ENCODE results near the gene LAGE3.
A peak's percentile ranks its signal among the peaks of the same experiment; 100 is the strongest.

Gene LAGE3

DNA sequence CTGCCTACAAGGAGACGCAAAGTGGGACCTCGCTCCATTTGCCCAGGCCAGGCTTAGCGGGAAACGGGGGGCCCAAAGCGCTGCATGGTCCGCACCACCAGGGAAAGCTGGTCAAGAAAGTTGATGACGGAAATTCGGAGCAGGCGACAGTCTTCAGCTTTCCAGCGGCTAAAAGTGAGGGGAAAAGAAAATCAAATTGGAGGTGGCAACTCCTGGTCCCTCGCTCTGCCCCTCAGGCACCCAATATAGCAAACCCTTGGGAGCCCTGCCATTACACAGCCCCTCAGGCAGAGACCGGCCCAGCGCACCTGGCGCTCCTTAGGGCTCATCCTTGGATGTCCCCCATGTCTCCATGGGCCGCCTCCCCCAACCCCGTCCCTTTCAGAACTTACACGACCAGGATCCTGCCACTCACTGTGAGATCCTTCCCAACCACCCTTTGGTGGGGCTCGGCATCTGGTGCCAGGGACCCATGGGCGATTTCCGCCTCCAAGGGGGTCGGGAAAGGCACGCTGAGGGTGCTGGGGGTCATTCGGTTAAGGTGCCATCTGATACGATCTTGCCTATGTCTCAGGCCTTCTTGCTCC lies 1.1 kb downstream of the LAGE3 start:
- peak overlapping the region; percentile 43 for H3K4me3 ChIP-seq (ENCODE audit: low read length)
- H2AFZ ChIP-seq (ENCODE audit: low read depth, low read length): no peak overlapping the region
- peaks cover 6% of the 10 kb centered on the region for H3K4me1 ChIP-seq (ENCODE audit: insufficient read depth, low read length)
- no peaks in the 10 kb centered on the region for H3K9me3 ChIP-seq (ENCODE audit: low read length)
- H3K36me3 ChIP-seq (ENCODE audit: insufficient read depth, low read length): peaks cover 1% of the 10 kb centered on the region
- H3K27me3 ChIP-seq (ENCODE audit: insufficient read depth, low read length): no peaks in the 10 kb centered on the region

GRCh38 chrX:154476821-154477220 lies 2.3 kb downstream of the LAGE3 start:
- Histone ChIP-seq H2AFZ (ENCODE audit: low read depth, low read length) (no peak overlapping the region), H3K9me3 (ENCODE audit: low read length) (no peaks in the 10 kb centered on the region), H3K4me1 (ENCODE audit: insufficient read depth, low read length) (peaks cover 6% of the 10 kb centered on the region)

DNA sequence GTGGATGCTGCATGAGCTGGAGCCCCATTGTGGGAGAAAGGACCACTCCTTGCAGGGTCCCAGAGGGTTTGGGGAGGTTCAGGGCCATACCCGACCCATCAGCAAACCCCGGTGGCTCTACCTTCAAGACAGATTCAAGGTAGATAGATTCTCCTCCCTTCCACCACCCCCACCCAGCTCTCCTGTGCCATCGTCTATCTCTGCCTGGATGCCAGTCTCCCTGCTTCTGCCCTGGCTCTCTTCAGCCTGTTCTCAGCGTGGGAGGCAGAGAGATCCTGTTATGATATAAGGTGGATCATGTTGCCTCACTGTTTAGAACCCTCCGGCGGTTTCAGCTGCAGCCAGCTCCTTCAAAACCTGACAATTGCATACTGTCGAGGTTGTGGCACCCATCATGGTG lies 5.4 kb downstream of the LAGE3 start:
- H3K9me3 ChIP-seq (ENCODE audit: low read length): no peaks in the 10 kb centered on the region
- no peak overlapping the region for H3K4me3 ChIP-seq (ENCODE audit: low read length)
- H2AFZ ChIP-seq (ENCODE audit: low read depth, low read length): no peak overlapping the region
- peaks cover 26% of the 10 kb centered on the region for H3K36me3 ChIP-seq (ENCODE audit: insufficient read depth, low read length)
- no peaks in the 10 kb centered on the region for H3K27me3 ChIP-seq (ENCODE audit: insufficient read depth, low read length)
- H3K4me1 ChIP-seq (ENCODE audit: insufficient read depth, low read length): peaks cover 6% of the 10 kb centered on the region

More at GRCh38 chrX:154476821-154477220, 2.3 kb downstream of the LAGE3 start:
- no peak overlapping the region for H3K4me3 ChIP-seq (ENCODE audit: low read length)
- no peaks in the 10 kb centered on the region for H3K27me3 ChIP-seq (ENCODE audit: insufficient read depth, low read length)
- peaks cover 12% of the 10 kb centered on the region for H3K36me3 ChIP-seq (ENCODE audit: insufficient read depth, low read length)

GRCh38 chrX:154472685-154473632 lies 6.1 kb downstream of the LAGE3 start:
- H2AFZ ChIP-seq (ENCODE audit: low read depth, low read length): no peak overlapping the region
- no peaks in the 10 kb centered on the region for H3K9me3 ChIP-seq (ENCODE audit: low read length)
- H3K4me1 ChIP-seq (ENCODE audit: insufficient read depth, low read length): peaks cover 3% of the 10 kb centered on the region
- no peaks in the 10 kb centered on the region for H3K27me3 ChIP-seq (ENCODE audit: insufficient read depth, low read length)
- no peak overlapping the region for H3K4me3 ChIP-seq (ENCODE audit: low read length)
- peaks cover 32% of the 10 kb centered on the region for H3K36me3 ChIP-seq (ENCODE audit: insufficient read depth, low read length)

- Histone ChIP-seq H3K9me3 (ENCODE audit: low read length) (no peaks in the 10 kb centered on the region), H2AFZ (ENCODE audit: low read depth, low read length) (no peak overlapping the region), H3K36me3 (ENCODE audit: insufficient read depth, low read length) (peaks cover 33% of the 10 kb centered on the region)
These were observed 7.0 kb downstream of the LAGE3 start for GRCh38 chrX:154471839-154472684.

GRCh38 chrX:154470914-154471568 lies 8.0 kb downstream of the LAGE3 start:
- Histone ChIP-seq H3K27me3 (ENCODE audit: insufficient read depth, low read length) (no peaks in the 10 kb centered on the region), H3K36me3 (ENCODE audit: insufficient read depth, low read length) (peaks cover 38% of the 10 kb centered on the region), H3K4me1 (ENCODE audit: insufficient read depth, low read length) (no peaks in the 10 kb centered on the region), H3K9me3 (ENCODE audit: low read length) (no peaks in the 10 kb centered on the region), H2AFZ (ENCODE audit: low read depth, low read length) (no peak overlapping the region), H3K4me3 (ENCODE audit: low read length) (no peak overlapping the region)

More at GRCh38 chrX:154471839-154472684, 7.0 kb downstream of the LAGE3 start:
- H3K4me1 ChIP-seq (ENCODE audit: insufficient read depth, low read length): no peaks in the 10 kb centered on the region
- no peaks in the 10 kb centered on the region for H3K27me3 ChIP-seq (ENCODE audit: insufficient read depth, low read length)
- no peak overlapping the region for H3K4me3 ChIP-seq (ENCODE audit: low read length)

- Histone ChIP-seq H2AFZ (ENCODE audit: low read depth, low read length) (no peak overlapping the region), H3K4me1 (ENCODE audit: insufficient read depth, low read length) (no peaks in the 10 kb centered on the region), H3K4me3 (ENCODE audit: low read length) (no peak overlapping the region), H3K9me3 (ENCODE audit: low read length) (no peaks in the 10 kb centered on the region), H3K36me3 (ENCODE audit: insufficient read depth, low read length) (peaks cover 42% of the 10 kb centered on the region), H3K27me3 (ENCODE audit: insufficient read depth, low read length) (no peaks in the 10 kb centered on the region)
These were observed 8.6 kb downstream of the LAGE3 start for GRCh38 chrX:154470434-154470833.

DNA sequence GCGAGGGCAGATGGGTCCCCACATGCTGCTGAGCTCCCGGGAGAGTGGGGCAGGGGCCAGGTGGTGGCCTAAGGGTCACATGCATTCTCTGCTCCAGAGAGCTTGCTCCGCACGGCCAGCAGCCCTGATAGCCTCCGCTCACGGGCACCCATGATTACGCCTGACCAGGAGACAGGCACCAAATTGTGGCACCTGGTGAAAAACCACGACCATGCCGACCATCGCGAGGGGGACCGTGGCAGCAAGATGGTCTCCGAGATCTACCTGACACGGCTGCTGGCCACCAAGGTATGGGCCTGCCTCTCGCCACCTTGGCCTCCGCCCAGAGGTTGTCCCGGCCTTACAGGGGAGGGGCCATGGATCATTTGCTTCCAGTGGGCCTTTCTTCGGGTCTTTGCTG lies 9.2 kb downstream of the LAGE3 start:
- H3K9me3 ChIP-seq (ENCODE audit: low read length): no peaks in the 10 kb centered on the region
- no peaks in the 10 kb centered on the region for H3K27me3 ChIP-seq (ENCODE audit: insufficient read depth, low read length)
- no peaks in the 10 kb centered on the region for H3K4me1 ChIP-seq (ENCODE audit: insufficient read depth, low read length)
- H2AFZ ChIP-seq (ENCODE audit: low read depth, low read length): no peak overlapping the region
- H3K4me3 ChIP-seq (ENCODE audit: low read length): no peak overlapping the region
- H3K36me3 ChIP-seq (ENCODE audit: insufficient read depth, low read length): peaks cover 42% of the 10 kb centered on the region

- peaks cover 47% of the 10 kb centered on the region for H3K36me3 ChIP-seq (ENCODE audit: insufficient read depth, low read length)
- H3K27me3 ChIP-seq (ENCODE audit: insufficient read depth, low read length): no peaks in the 10 kb centered on the region
- no peaks in the 10 kb centered on the region for H3K9me3 ChIP-seq (ENCODE audit: low read length)
- H3K4me3 ChIP-seq (ENCODE audit: low read length): no peak overlapping the region
- H3K4me1 ChIP-seq (ENCODE audit: insufficient read depth, low read length): no peaks in the 10 kb centered on the region
- no peak overlapping the region for H2AFZ ChIP-seq (ENCODE audit: low read depth, low read length)
These were observed 10.0 kb downstream of the LAGE3 start for GRCh38 chrX:154469114-154469513.

- Histone ChIP-seq H3K4me1 (ENCODE audit: insufficient read depth, low read length) (no peaks in the 10 kb centered on the region), H3K36me3 (ENCODE audit: insufficient read depth, low read length) (peaks cover 50% of the 10 kb centered on the region), H2AFZ (ENCODE audit: low read depth, low read length) (no peak overlapping the region), H3K9me3 (ENCODE audit: low read length) (no peaks in the 10 kb centered on the region), H3K27me3 (ENCODE audit: insufficient read depth, low read length) (no peaks in the 10 kb centered on the region), H3K4me3 (ENCODE audit: low read length) (no peak overlapping the region)
These were observed 10.9 kb downstream of the LAGE3 start for GRCh38 chrX:154468217-154468616.

DNA sequence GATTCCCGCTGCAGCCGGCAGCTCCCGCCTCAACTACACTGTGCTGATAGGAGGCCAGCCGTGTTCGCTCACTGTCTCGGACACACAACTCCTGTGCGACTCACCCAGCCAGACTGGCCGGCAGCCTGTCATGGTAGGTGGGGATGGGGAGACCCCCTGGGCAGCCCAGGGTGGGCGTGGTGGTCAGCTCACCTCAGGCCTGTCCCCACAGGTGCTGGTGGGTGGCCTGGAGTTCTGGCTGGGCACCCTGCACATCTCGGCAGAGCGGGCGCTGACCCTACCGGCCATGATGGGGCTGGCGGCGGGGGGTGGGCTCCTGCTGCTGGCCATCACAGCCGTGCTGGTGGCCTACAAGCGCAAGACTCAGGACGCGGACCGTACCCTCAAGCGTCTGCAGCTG lies 11.5 kb downstream of the LAGE3 start:
- no peaks in the 10 kb centered on the region for H3K27me3 ChIP-seq (ENCODE audit: insufficient read depth, low read length)
- H3K4me3 ChIP-seq (ENCODE audit: low read length): no peak overlapping the region
- H3K36me3 ChIP-seq (ENCODE audit: insufficient read depth, low read length): peaks cover 48% of the 10 kb centered on the region
- no peak overlapping the region for H2AFZ ChIP-seq (ENCODE audit: low read depth, low read length)
- H3K9me3 ChIP-seq (ENCODE audit: low read length): no peaks in the 10 kb centered on the region
- H3K4me1 ChIP-seq (ENCODE audit: insufficient read depth, low read length): no peaks in the 10 kb centered on the region

DNA sequence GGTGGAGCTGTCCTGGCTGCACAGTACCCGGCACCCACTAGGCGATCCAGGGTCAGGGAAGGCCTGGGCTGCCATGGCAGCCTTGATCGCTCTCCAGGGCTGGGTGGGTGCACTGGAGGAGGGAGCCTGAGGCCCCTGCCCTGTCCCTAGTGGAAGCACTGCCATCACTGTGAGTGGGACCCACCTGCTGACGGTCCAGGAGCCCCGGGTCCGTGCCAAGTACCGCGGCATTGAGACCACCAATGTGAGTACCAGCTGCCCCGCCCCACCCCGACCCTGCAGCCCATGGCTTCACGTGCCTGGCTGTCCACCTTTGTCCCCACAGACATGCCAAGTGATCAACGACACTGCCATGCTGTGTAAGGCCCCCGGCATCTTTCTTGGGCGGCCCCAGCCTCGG lies 12.2 kb downstream of the LAGE3 start:
- no peak overlapping the region for H3K4me3 ChIP-seq (ENCODE audit: low read length)
- H3K36me3 ChIP-seq (ENCODE audit: insufficient read depth, low read length): peaks cover 41% of the 10 kb centered on the region
- no peaks in the 10 kb centered on the region for H3K9me3 ChIP-seq (ENCODE audit: low read length)

More for the DNA sequence above, 12.2 kb downstream of the LAGE3 start:
- H3K27me3 ChIP-seq (ENCODE audit: insufficient read depth, low read length): no peaks in the 10 kb centered on the region
- H2AFZ ChIP-seq (ENCODE audit: low read depth, low read length): no peak overlapping the region
- H3K4me1 ChIP-seq (ENCODE audit: insufficient read depth, low read length): no peaks in the 10 kb centered on the region

Measured in neuron (in vitro differentiated cells).